GM18508 (cell line): ENCODE measurements around the gene CORO6.

ENCODE experiments used
- ATAC-seq: cut with Tn5 transposase; IDR thresholded peaks from one replicate; pipeline ENCODE4 v1.9.1; 2021; ENCODE audit warnings: moderate number of reproducible peaks; ENCODE audit not compliant: insufficient read depth, unreplicated experiment

Gene CORO6

GRCh38 chr17:29592850-29593551 lies 29.7 kb downstream of the CORO6 start, which contains the start of gene ANKRD13B:
Gene ANKRD13B, plus strand, starts transcription at chr17:29593132. Its CDS starts 490 bp downstream, at chr17:29593622.
- no peak for ATAC-seq

- no peak for ATAC-seq
Observed at GRCh38 chr17:29591737-29592608, 30.7 kb downstream of the CORO6 start.

- ATAC-seq = no peak
Observed at GRCh38 chr17:29591146-29591736, 31.5 kb downstream of the CORO6 start.

- no peak for ATAC-seq
Observed at GRCh38 chr17:29590411-29591145, 32.1 kb downstream of the CORO6 start.

GRCh38 chr17:29589524-29590410 lies 32.9 kb downstream of the CORO6 start, which contains the start of gene GIT1:
Gene GIT1, minus strand, starts transcription at chr17:29589648. Its CDS starts 270 bp downstream, at chr17:29589378.
- no peak for ATAC-seq

- no peak for ATAC-seq
Observed at GRCh38 chr17:29588562-29589411, 33.9 kb downstream of the CORO6 start.

- ATAC-seq = no peak
Observed at GRCh38 chr17:29588017-29588561, 34.6 kb downstream of the CORO6 start.

- ATAC-seq = no peak
Observed at GRCh38 chr17:29587591-29587990, 35.1 kb downstream of the CORO6 start.

GRCh38 chr17:29586676-29587469 lies 35.8 kb downstream of the CORO6 start:
- ATAC-seq = no peak

GRCh38 chr17:29585080-29585751 lies 37.5 kb downstream of the CORO6 start:
- no peak for ATAC-seq

- no peak for ATAC-seq
Observed at GRCh38 chr17:29584452-29585079, 38.1 kb downstream of the CORO6 start.

- no peak for ATAC-seq
Observed at GRCh38 chr17:29583324-29584248, 39.1 kb downstream of the CORO6 start.

GRCh38 chr17:29582772-29583171 lies 39.9 kb downstream of the CORO6 start:
- no peak for ATAC-seq

GRCh38 chr17:29582254-29582765 lies 40.4 kb downstream of the CORO6 start:
- no peak for ATAC-seq

GRCh38 chr17:29581583-29582253 lies 41.0 kb downstream of the CORO6 start:
- no peak for ATAC-seq
